Esophagus squamous epithelium (tissue), 4 donors: ENCODE measurements around the gene CDAN1.

Source experiments
- CTCF ChIP-seq, 6 experiments: fragments of 450-650 bp in 4 of 6; fragments of 200-600 bp in 2 of 6; sonication (generic) in 2 of 6; IDR thresholded peaks; one replicate each; pipeline ENCODE4 v1.5.1; 2016 to 2019; ENCODE audit warnings: antibody characterized with exemption in 6 of 6, mild to moderate bottlenecking in 4 of 6, moderate library complexity in 4 of 6
- POLR2A ChIP-seq, 4 donors: fragments of 450-650 bp; IDR thresholded peaks; one replicate each; pipeline ENCODE4 v1.6.1; 2017; ENCODE audit warnings: antibody characterized with exemption in 4 of 4, mild to moderate bottlenecking in 4 of 4, moderate library complexity in 3 of 4

DNA sequence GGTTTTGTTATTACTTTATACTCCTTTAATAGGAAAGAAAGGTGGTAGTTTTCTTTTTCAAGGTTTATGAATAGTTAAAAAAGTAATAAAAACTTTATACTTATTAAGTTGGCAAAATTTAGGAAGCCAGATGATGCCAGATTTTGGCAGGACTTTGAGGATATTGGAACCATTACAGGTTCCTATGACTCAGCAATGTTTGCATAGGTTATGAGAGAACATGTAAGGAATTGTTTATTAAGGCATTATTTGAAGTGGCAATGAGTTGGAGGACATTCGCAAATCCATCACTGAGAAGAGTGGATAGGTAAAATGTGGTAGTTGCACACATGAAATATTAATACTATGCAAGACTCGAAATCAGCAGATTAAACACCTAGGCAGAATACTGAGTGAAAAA lies 29.9 kb downstream of the CDAN1 start:
- TF ChIP-seq CTCF (IDR thresholded peaks at IDR 0.05) (no peak), POLR2A (IDR thresholded peaks at IDR 0.05) (no peak)
